ENCODE data around the gene BTBD19. TPM values are rescaled to one million over a fixed set of nuclear protein-coding genes. Genes with fewer than 3 reads are reported as not detected.

Gene BTBD19
- total and polyA plus RNA-seq, 2 of the 4 experiments (the other 2 are of a cell fraction): 0.90 to 17.2 TPM

DNA sequence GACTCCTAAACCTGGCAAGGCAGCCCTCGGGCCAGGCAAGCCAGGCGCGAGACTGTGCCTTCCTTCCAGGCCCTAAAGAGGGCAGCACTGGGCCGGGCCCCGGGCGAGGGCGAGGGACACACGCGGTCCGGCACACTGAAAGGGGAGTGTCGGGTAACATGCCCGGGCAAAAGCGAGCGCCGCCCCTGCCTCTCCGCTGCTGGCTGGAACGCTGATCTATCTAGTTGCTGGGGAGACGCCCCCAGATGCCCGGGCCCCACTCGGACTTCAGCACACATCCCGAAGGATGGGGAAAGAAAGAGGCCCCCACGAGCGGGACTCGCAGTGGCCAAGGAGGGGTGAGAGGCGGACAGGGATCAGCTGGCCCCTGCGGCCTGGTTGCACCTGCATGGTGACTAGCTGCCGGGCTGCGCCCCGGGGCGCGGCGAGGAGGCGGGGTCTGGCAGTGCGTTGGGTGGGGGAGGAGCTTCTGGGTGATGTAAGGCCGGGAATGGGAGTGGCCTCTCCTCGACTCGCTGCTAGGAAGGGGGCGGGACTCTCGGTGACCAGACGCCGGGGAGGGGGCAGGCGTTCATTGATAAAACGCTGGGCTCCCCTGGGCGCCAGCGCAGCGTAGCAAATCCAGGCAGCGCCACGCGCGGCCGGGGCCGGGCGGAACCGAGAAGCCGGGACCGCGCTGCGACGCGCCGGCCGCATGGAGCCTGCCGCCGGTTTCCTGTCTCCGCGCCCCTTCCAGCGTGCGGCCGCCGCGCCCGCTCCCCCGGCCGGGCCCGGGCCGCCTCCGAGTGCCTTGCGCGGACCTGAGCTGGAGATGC, 8.3 kb upstream of the BTBD19 start, which contains the start of gene PLK3 (continued):
- TF ChIP-seq CTCF (conservative IDR thresholded peaks at IDR 0.05; ENCODE audit: low read depth, low read length) (peak; percentile 96), NFE2L2 (IDR thresholded peaks at IDR 0.05; ENCODE audit: low read depth, low read length) (no peak)

Measured in IMR-90 (cell line).